DOHH2 (cell line): Measurements from ENCODE around the gene AFF1.

Experiments
- H3F3A ChIP-seq: fragments of 200-600 bp; sonication (generic), shearing (Covaris generic); 2 replicates; pipeline ENCODE4 v1.6.0; 2016; ENCODE audit warnings: antibody characterized with exemption, mild to moderate bottlenecking; ENCODE audit not compliant: control insufficient read depth, insufficient read depth
- H3K27ac ChIP-seq: fragments of 200-600 bp; sonication (generic); 2 replicates; pipeline ENCODE4 v1.5.1; 2014; ENCODE audit warnings: low read depth, mild to moderate bottlenecking, low read length, moderate library complexity
- H3K27me3 ChIP-seq: fragments of 200-600 bp; sonication (generic); 2 replicates; pipeline ENCODE4 v1.6.1; 2014; ENCODE audit warnings: mild to moderate bottlenecking, low read length, mixed read lengths; ENCODE audit not compliant: control insufficient read depth
- H3K36me3 ChIP-seq: fragments of 200-600 bp; sonication (generic); 2 replicates; pipeline ENCODE4 v1.6.1; 2014; ENCODE audit warnings: mild to moderate bottlenecking, low read length, moderate library complexity, mixed read lengths; ENCODE audit not compliant: control insufficient read depth
- H3K4me1 ChIP-seq: fragments of 200-600 bp; sonication (generic); 2 replicates; pipeline ENCODE4 v1.6.1; 2014; ENCODE audit warnings: mild to moderate bottlenecking, low read length, mixed read lengths; ENCODE audit not compliant: control insufficient read depth
- H3K4me2 ChIP-seq: fragments of 200-600 bp; sonication (generic); 2 replicates; pipeline ENCODE4 v1.6.0; 2014; ENCODE audit warnings: mild to moderate bottlenecking, low read length, moderate library complexity
- H3K4me3 ChIP-seq: fragments of 200-600 bp; sonication (generic); 2 replicates; pipeline ENCODE4 v1.5.1; 2014; ENCODE audit warnings: mild to moderate bottlenecking, low read length, mixed read lengths
- H3K79me2 ChIP-seq: fragments of 200-600 bp; sonication (generic); 2 replicates; pipeline ENCODE4 v1.6.1; 2014; ENCODE audit warnings: mild to moderate bottlenecking, low read length, mixed read lengths; ENCODE audit not compliant: control insufficient read depth
- H3K9me2 ChIP-seq: fragments of 200-600 bp; sonication (generic); replicated peaks from 2 replicates; pipeline ENCODE4 v1.6.1; 2014; ENCODE audit warnings: mild to moderate bottlenecking, low read length, mixed read lengths; ENCODE audit not compliant: control insufficient read depth
- H3K9me3 ChIP-seq: fragments of 200-600 bp; sonication (generic); 2 replicates; pipeline ENCODE4 v1.6.1; 2014; ENCODE audit warnings: antibody characterized with exemption, low read length, mixed read lengths; ENCODE audit not compliant: control insufficient read depth, insufficient read depth
- H4K20me1 ChIP-seq: fragments of 200-600 bp; sonication (generic); 2 replicates; pipeline ENCODE4 v1.6.0; 2014; ENCODE audit warnings: low read depth, mild to moderate bottlenecking, antibody characterized with exemption, low read length, moderate library complexity; ENCODE audit not compliant: control insufficient read depth, insufficient read depth
- CTCF ChIP-seq: fragments of 200-600 bp; sonication (generic); IDR thresholded peaks from one replicate; pipeline ENCODE4 v1.5.1; 2014; ENCODE audit warnings: antibody characterized with exemption, mild to moderate bottlenecking, low read depth, low read length; ENCODE audit not compliant: poor library complexity, severe bottlenecking
- EZH2phosphoT487 ChIP-seq: fragments of 200-600 bp; sonication (generic); IDR thresholded peaks from 2 replicates; pipeline ENCODE4 v1.6.1; 2017; ENCODE audit warnings: borderline replicate concordance, mild to moderate bottlenecking, antibody characterized with exemption, low read length, moderate library complexity, mixed read lengths

AFF1 gene

GRCh38 chr4:87179751-87180150, 244.9 kb downstream of the AFF1 start:
- Histone ChIP-seq H3K4me1 (no peaks in the 10 kb centered on the region), H3K27me3 (no peaks in the 10 kb centered on the region), H3K79me2 (no peaks in the 10 kb centered on the region), H3K27ac (no peak overlapping the region), H3K4me3 (no peak overlapping the region), H3F3A (no peaks in the 10 kb centered on the region), H3K9me3 (no peaks in the 10 kb centered on the region), H4K20me1 (no peaks in the 10 kb centered on the region), H3K9me2 (no peaks in the 10 kb centered on the region), H3K4me2 (no peak overlapping the region), H3K36me3 (0 out of 2 replicates have a peak, but pooled peaks cover 3% of the 10 kb centered on the region)
- no peak for TF ChIP-seq EZH2phosphoT487
- no peak for TF ChIP-seq CTCF

GRCh38 chr4:87180767-87181166, 246.0 kb downstream of the AFF1 start:
- Histone ChIP-seq H3K79me2 (no peaks in the 10 kb centered on the region), H3K4me2 (no peak overlapping the region), H3F3A (no peaks in the 10 kb centered on the region), H3K27ac (no peak overlapping the region), H3K9me3 (no peaks in the 10 kb centered on the region), H3K27me3 (no peaks in the 10 kb centered on the region), H4K20me1 (no peaks in the 10 kb centered on the region), H3K4me3 (no peak overlapping the region), H3K36me3 (0 out of 2 replicates have a peak, but pooled peaks cover 3% of the 10 kb centered on the region), H3K9me2 (no peaks in the 10 kb centered on the region), H3K4me1 (no peaks in the 10 kb centered on the region)
- no peak for TF ChIP-seq EZH2phosphoT487
- TF ChIP-seq CTCF = no peak

GRCh38 chr4:87185146-87185870, 250.5 kb downstream of the AFF1 start:
- H3K36me3 ChIP-seq = no peaks in the 10 kb centered on the region
- no peak for TF ChIP-seq EZH2phosphoT487
- no peak for TF ChIP-seq CTCF
- no peak overlapping the region for H3K4me2 ChIP-seq
- no peaks in the 10 kb centered on the region for H3K79me2 ChIP-seq
- no peak overlapping the region for H3K4me3 ChIP-seq
- H3K27ac ChIP-seq = no peak overlapping the region
- H3K9me3 ChIP-seq = no peaks in the 10 kb centered on the region
- H3F3A ChIP-seq = no peaks in the 10 kb centered on the region
- no peaks in the 10 kb centered on the region for H3K27me3 ChIP-seq
- H4K20me1 ChIP-seq = no peaks in the 10 kb centered on the region
- no peaks in the 10 kb centered on the region for H3K9me2 ChIP-seq
- H3K4me1 ChIP-seq = no peaks in the 10 kb centered on the region
